ENCODE results near the gene SPATA13.

GRCh38 chr13:24214528-24214927 lies 54.0 kb downstream of the SPATA13 start:
- TF ChIP-seq CTCF (IDR thresholded peaks at IDR 0.05; ENCODE audit: borderline replicate concordance, extremely low read depth, low read length, poor library complexity, severe bottlenecking) (no peak), EZH2 (IDR thresholded peaks at IDR 0.05; ENCODE audit: borderline replicate concordance, low read depth, low read length, severe bottlenecking) (no peak)

Measured in DND-41 (cell line).